ENCODE results near the gene TCF4.
"Not testable (repeated sequence)": the region's sequence is repeated elsewhere in the genome, so short reads cannot be mapped to it uniquely, and the experiment has no call there.

Gene TCF4

DNA sequence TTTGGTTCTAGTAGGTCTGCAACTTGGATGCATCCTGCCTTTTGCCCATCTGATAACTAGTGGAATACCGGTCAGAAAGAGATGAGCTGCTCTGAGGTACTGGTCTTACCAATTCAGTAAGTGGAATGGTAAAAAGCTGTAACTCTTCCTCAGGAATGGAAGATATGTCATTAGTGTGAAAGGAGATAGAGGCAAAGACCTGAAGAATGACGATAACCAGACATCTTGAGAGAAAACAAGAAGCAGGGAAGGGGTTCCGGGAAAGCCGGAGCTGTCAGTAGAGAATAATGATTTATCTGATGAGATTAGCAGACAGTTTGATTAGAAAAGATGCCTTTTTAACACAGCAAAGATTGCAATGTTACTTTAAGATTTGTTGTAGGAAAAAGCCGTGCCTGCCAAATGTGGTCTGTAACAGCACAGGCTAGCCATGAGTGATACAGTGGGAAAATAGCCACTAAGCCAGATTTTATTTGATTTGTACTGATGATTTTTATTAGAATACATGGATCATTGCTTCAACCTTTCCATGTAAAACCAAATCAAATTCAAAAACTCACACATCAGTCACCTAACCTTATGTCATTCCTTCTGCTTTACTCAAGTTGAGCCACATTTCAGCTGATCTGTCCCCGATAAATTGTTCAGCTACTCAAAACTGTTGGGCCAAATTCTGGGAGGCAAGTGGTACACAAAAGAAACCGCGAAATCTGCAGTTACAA is 110.0 kb downstream of the TCF4 start:
- no peak for DNase-seq (ENCODE audit: low read depth in 1 of 2, low spot score in 1 of 2)

GRCh38 chr18:55477499-55477859 is 110.5 kb downstream of the TCF4 start:
- no peak for DNase-seq (ENCODE audit: low read depth in 1 of 2, low spot score in 1 of 2)

- no peak for DNase-seq (ENCODE audit: low read depth in 1 of 2, low spot score in 1 of 2)
Measured at GRCh38 chr18:55475916-55476315, 112.1 kb downstream of the TCF4 start.

DNA sequence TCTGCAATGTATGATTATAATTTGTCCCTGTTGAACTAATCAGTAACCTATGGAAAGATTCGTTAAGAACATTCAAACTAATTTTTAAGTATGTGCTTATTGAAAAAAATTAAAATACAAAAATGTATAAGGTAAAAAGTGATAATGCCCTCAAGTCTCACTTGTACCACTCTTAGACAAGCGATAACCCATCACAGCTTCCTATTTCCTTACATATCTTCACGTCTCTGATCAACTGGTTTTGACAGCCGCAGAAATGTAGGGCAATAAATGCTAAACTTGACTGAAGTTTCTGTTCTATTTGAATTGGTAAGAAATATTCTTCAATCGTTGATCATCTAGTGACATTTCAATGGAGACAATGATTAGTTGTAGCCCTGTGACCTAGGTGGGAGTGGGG is 112.5 kb downstream of the TCF4 start:
- DNase-seq (ENCODE audit: low read depth in 1 of 2, low spot score in 1 of 2): no peak

- no peak for DNase-seq (ENCODE audit: low read depth in 1 of 2, low spot score in 1 of 2)
Measured at GRCh38 chr18:55473560-55473959, 114.4 kb downstream of the TCF4 start.

- DNase-seq (ENCODE audit: low read depth in 1 of 2, low spot score in 1 of 2): no peak
Measured at GRCh38 chr18:55473058-55473457, 114.9 kb downstream of the TCF4 start.

DNA sequence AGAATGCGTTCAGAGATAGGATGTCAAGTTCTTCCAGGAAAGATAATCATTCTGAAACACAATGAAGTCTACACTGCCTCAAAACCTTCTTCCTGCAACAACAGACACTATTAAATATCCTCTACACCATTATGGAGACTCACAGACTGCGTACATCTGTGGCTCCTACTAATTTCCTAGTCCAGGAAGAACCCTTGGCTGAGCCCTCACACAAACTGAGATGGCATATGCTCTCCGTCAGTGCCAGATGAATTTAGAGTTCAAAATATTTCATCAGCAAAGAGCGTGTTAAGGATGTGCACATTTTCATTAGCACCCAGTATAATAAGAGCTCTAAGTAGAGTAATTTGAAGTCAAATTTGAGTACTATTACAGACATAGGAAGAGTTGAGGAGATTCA is 117.2 kb downstream of the TCF4 start:
- no peak for DNase-seq (ENCODE audit: low read depth in 1 of 2, low spot score in 1 of 2)

GRCh38 chr18:55469134-55469533 is 118.9 kb downstream of the TCF4 start:
- DNase-seq (ENCODE audit: low read depth in 1 of 2, low spot score in 1 of 2): not testable (repeated sequence)

DNA sequence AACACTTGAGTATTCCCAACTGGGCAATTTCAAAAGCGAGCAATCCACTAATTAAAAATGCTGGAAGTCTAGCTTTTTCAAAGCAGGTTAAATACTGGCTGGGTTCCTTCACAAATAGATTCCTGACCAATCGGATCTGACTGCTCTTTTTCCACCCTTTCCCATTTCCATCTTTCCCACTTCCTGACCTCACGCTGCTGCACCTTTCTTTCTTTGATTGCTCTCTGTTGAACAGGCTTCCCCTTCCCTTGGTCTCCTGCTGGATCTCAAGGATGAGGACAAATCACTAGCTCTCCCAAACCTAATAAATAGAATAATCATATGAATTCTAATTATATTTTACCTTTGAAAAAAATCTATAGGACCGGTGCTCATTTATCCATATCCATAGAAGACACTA is 121.2 kb downstream of the TCF4 start:
- DNase-seq (ENCODE audit: low read depth in 1 of 2, low spot score in 1 of 2): no peak

GRCh38 chr18:55465313-55465712 is 122.7 kb downstream of the TCF4 start:
- no peak for DNase-seq (ENCODE audit: low read depth in 1 of 2, low spot score in 1 of 2)

GRCh38 chr18:55464581-55464980 is 123.4 kb downstream of the TCF4 start:
- DNase-seq (ENCODE audit: low read depth in 1 of 2, low spot score in 1 of 2): no peak

- no peak for DNase-seq (ENCODE audit: low read depth in 1 of 2, low spot score in 1 of 2)
Measured at GRCh38 chr18:55462652-55463051, 125.3 kb downstream of the TCF4 start.

- no peak for DNase-seq (ENCODE audit: low read depth in 1 of 2, low spot score in 1 of 2)
Measured at GRCh38 chr18:55461848-55462247, 126.1 kb downstream of the TCF4 start.

- no peak for DNase-seq (ENCODE audit: low read depth in 1 of 2, low spot score in 1 of 2)
Measured at GRCh38 chr18:55458456-55459203, 129.4 kb downstream of the TCF4 start.

DNA sequence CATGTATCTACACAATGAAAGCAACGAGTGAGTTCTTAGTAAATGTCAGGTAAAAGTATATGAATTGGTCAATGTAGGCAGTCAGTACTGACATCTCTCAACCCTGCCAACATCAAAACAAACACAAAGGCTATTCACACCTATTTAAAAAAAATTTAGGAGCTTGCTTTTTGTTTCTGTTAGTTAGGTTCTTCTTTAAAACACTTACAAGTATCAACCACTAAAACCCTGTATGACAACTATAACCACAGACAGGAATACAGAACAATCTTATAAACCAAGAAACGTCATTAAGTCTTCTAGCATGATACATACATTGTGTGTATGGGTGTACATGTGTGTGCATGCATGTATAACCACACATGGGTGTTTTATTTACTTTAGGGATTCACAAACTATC is 131.0 kb downstream of the TCF4 start:
- DNase-seq (ENCODE audit: low read depth in 1 of 2, low spot score in 1 of 2): no peak

DNA sequence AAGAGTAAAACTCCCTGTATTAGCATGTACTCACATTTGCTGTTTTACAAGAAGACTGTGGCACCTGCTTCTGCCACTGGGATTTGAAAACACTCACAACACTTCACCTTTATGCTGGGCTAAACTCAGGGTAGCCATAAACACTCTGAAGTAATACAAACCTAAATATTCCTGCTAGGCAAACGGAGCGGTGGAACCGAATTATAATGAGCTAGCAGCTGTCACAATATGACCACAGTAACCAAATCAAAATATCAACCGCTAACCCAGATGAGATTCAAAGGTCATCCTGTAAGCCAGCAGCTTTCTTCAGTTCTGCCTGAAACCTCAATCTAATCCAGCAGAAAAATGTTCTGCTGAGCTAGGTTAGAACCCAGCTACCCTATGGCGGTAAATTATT is 132.1 kb downstream of the TCF4 start:
- no peak for DNase-seq (ENCODE audit: low read depth in 1 of 2, low spot score in 1 of 2)

- no peak for DNase-seq (ENCODE audit: low read depth in 1 of 2, low spot score in 1 of 2)
Measured at GRCh38 chr18:55453186-55453585, 134.8 kb downstream of the TCF4 start.

DNA sequence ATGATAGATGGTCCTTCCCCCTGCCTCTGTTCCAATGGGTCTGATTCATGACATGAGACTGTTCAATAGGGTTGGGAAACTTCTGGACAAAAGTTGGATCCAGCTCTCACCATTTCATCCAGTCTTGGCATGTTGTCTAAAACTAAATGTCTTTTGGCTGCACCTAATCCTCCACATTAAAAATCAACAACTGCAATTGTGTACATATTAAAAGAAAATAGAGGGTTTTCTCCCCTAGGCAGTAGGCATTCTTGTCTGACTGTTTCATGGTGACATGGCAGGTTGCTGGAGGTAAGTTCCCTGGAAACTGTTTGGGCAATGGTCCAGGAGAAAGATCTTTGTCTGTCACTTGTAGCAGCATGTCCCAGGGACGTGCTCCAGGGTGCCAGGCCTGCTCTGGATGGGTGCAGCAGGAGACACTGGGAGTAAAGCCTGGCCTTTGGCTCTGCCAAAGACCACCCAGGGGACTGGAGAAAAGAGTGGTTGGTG is 135.8 kb downstream of the TCF4 start:
- DNase-seq (ENCODE audit: low read depth in 1 of 2, low spot score in 1 of 2): no peak

DNA sequence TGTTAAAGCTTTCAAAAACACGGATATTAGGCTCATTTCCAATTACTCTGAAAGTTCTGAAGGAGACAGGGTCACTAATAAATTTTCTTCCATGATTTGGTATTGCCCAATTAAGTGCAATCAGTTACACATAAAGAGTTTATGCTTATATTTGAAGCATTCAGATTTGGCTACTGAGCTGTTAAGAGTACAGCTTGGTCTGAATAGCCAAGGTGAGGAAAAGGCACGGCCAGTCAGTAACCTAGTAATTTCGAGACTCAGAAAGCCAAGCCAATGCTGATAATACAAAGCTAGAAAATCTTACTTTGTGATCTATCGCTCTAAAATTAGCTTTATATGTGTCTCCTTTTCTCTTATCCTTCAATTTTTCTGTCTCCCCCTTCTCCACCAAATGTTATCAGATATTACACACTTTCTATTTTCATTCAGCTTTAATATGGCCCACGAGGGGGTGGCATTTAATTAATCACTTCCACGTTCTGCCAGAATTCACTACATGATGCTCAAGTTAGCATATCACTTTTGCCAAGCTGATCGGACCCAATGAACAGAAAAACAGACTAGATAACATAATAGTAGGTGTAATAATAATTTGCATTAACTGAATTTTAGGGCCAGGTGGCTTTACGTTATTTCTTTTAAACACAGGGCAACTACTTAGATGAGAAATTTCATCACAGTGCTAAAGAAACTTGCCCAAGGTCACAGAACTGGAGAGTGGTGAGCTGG is 138.4 kb downstream of the TCF4 start:
- DNase-seq (ENCODE audit: low read depth in 1 of 2, low spot score in 1 of 2): no peak

GRCh38 chr18:55448420-55448819 is 139.6 kb downstream of the TCF4 start:
- DNase-seq (ENCODE audit: low read depth in 1 of 2, low spot score in 1 of 2): no peak

DNA sequence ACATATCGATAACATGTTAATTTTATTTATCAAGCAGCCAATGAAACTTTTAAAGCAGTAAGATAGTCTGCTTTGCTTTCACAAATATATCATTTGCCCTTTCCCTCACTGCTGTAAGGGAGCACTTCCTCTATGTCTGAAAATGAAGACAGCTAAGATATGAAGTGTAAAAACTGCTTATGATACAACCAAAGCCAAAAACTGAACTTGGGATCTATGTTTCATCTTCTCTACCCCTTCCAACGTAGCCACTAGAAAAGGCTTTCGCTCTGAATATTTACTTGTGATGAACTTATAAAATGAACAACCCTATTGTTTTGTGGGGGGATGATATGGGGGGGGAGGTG is 140.3 kb downstream of the TCF4 start:
- no peak for DNase-seq (ENCODE audit: low read depth in 1 of 2, low spot score in 1 of 2)

GRCh38 chr18:55446996-55447671 is 140.9 kb downstream of the TCF4 start:
- DNase-seq (ENCODE audit: low read depth in 1 of 2, low spot score in 1 of 2): no peak
